ENCODE results near the gene HAPLN3.

The HAPLN3 gene

GRCh38 chr15:88828791-88829190, 66.6 kb downstream of the HAPLN3 start:
- ChIA-PET POLR2A (no interaction called here), CTCF (no interaction called here)
- DNase-seq (ENCODE audit: extremely low spot score) = no peak
- TF ChIP-seq CTBP1 (IDR thresholded peaks at IDR 0.05; ENCODE audit: borderline replicate concordance) (no peak), FOXK2 (IDR thresholded peaks at IDR 0.05) (no peak), ELF4 (IDR thresholded peaks at IDR 0.05) (no peak), HDGF (IDR thresholded peaks at IDR 0.05; ENCODE audit: borderline replicate concordance) (no peak), FOXM1 (IDR thresholded peaks at IDR 0.05; ENCODE audit: borderline replicate concordance) (no peak), ARNT (IDR thresholded peaks at IDR 0.05) (no peak), SP1 (IDR thresholded peaks at IDR 0.05) (no peak), ZNF384 (IDR thresholded peaks at IDR 0.05) (no peak), SUZ12 (IDR thresholded peaks at IDR 0.05) (no peak), LEF1 (IDR thresholded peaks at IDR 0.05; ENCODE audit: borderline replicate concordance) (no peak), FOXA1 (IDR thresholded peaks at IDR 0.05) (no peak), L3MBTL2 (conservative IDR thresholded peaks at IDR 0.05) (no peak)
- TF ChIP-seq, protein P1, sequence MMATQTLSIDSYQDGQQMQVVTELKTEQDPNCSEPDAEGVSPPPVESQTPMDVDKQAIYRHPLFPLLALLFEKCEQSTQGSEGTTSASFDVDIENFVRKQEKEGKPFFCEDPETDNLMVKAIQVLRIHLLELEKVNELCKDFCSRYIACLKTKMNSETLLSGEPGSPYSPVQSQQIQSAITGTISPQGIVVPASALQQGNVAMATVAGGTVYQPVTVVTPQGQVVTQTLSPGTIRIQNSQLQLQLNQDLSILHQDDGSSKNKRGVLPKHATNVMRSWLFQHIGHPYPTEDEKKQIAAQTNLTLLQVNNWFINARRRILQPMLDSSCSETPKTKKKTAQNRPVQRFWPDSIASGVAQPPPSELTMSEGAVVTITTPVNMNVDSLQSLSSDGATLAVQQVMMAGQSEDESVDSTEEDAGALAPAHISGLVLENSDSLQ (IDR thresholded peaks at IDR 0.05) = no peak
